Measurements from ENCODE around the gene FUT6.

FUT6 gene

DNA sequence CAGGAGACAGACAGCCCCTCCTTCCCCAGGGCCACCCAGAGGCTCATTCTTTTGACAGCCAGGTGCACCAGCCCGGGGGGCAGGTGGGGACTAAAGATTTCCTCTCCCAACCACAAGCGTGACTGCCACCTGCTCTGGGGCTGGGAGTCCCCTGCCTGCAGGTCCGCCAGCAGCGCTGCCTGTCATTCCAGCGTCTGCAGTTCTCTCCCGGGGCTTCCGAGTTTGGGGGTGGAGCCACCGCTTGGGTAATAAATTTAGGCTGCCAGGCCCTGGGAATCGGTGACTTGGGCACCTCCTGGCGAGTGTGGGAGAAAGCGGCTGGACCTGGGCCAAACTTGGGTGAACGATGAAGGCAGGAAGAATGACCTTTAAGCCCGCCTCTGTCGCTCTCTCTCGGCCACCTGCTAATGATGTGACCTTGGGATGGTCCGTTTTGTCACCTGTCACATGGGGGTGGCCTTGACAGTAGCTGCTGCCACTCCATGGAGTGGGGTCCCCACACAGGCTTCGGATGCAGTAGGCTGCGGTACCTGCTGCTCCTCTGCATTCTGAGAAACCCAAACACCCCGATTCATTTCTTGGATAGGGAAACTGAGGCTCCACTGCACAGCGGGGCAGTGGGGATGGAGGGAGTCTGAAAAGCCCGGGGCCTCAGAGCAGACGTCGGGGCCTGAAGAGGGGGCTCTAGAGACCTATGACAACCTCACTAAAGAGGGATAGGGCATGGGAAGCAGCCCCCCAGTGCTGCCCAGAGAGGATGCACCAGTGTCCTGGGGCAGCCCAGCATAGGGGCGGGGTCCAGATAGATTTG, 12.8 kb downstream of the FUT6 start:
- no peak for TF ChIP-seq CTCF (IDR thresholded peaks at IDR 0.05)
- Histone ChIP-seq H3K27me3 (peaks cover 3 to 79% of the 10 kb centered on the region in 2 donors), H3K27ac (no peak overlapping the region), H3K36me3 (no peaks in the 10 kb centered on the region), H3K9me3 (no peaks in the 10 kb centered on the region), H3K4me3 (no peak overlapping the region), H3K4me1 (peaks cover 0 to 30% (median 16%) of the 10 kb centered on the region in 4 donors)
- DNase-seq: no peak
- intact Hi-C loops (cut with DNase I; ENCODE audit: low total_unique reads): loop anchor here (5.0 kb wide), 1 partner anchor 1936 kb away; the partner anchor contains the start of gene CLEC4M

DNA sequence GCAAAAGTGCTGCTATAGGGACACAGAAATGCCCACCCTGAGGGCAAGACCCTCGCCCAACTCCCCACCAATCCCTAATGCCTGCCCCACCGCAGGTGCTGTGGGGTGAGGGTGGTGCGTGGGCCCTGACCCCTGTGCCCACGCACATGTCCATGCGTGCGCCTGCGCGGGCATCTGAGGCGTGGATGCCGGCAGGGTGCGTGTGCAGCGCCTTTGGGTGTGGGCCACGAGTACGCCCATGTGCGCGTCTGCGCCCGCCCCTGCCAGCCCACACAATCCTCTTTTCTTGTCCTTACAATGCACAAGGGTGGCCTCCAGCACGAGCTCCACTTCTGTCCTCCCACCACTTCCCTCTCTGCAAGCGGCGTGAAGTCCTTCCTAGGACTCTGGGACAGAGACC, 14.3 kb downstream of the FUT6 start:
- peaks cover 0 to 30% (median 16%) of the 10 kb centered on the region in 4 donors for H3K4me1 ChIP-seq
- H3K27ac ChIP-seq: no peak overlapping the region
- H3K27me3 ChIP-seq: peaks cover 3 to 74% of the 10 kb centered on the region in 2 donors
- H3K36me3 ChIP-seq: no peaks in the 10 kb centered on the region
- no peak overlapping the region for H3K4me3 ChIP-seq
- intact Hi-C loops (cut with DNase I; ENCODE audit: low total_unique reads): loop anchor here (5.0 kb wide), 1 partner anchor 1937 kb away; the partner anchor contains the start of gene CLEC4M
- no peak for DNase-seq
- H3K9me3 ChIP-seq: no peaks in the 10 kb centered on the region
- no peak for TF ChIP-seq CTCF (IDR thresholded peaks at IDR 0.05)

DNA sequence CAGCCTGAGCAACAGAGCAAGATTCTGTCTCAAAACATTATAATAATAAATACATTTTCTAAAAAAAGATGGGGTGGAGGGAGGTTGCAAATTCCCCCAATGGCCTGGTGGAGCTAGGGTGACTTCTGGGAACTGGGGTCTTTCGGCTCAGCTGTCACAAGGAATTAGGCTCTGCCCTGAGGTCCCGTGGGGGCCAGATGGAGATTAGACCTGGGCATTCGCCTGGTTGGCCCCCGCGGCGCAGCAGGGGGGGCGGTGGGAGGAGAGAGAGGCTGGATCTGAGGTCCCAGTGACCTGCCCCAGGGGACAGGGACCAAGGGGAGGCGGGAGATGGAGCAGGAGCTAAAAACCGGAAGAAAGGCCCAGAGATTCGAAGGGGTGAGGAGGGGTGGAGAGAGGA, 14.8 kb downstream of the FUT6 start:
- no peak overlapping the region for H3K27ac ChIP-seq
- no peak for DNase-seq
- H3K4me1 ChIP-seq: peaks cover 0 to 30% (median 16%) of the 10 kb centered on the region in 4 donors
- H3K36me3 ChIP-seq: no peaks in the 10 kb centered on the region
- no peaks in the 10 kb centered on the region for H3K9me3 ChIP-seq
- H3K4me3 ChIP-seq: no peak overlapping the region
- no peak for TF ChIP-seq CTCF (IDR thresholded peaks at IDR 0.05)
- peaks cover 3 to 69% of the 10 kb centered on the region in 2 donors for H3K27me3 ChIP-seq
- intact Hi-C loops (cut with DNase I; ENCODE audit: low total_unique reads): loop anchor here (5.0 kb wide), 1 partner anchor 1938 kb away; the partner anchor contains the start of gene CLEC4M

DNA sequence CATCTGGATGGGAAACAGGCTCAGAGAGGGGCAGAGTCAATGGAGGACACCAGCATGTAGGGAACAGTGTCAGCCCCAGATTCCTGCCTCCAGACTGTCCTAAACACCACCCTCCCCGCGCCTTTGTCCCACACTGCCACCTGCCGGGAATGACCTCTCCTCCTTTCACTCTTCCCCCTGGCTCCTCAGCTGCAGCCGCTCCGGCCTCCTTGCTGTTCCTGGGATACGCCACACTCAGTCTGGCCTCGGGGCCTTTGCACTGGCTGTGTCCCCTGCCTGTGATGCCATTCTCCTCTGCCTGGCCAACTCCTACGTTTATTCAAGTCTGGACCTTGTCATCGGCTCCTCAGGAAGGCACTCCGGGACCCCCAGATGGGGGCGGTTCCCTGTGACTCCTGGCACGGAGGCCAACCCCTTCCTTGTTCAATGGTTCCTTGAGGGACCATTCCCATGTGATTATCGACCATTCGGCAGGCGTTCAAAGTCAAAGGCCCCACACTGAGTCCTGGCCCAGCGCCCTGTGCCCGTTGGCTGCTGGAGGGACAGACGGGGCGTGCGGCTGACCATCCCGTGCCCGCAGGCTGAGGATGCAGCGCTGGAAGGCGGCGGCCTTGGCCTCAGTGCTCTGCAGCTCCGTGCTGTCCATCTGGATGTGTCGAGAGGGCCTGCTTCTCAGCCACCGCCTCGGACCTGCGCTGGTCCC, 15.8 kb downstream of the FUT6 start:
- no peak for DNase-seq
- Histone ChIP-seq H3K4me3 (no peak overlapping the region), H3K9me3 (no peaks in the 10 kb centered on the region), H3K4me1 (peaks cover 0 to 21% (median 9%) of the 10 kb centered on the region in 4 donors), H3K36me3 (no peaks in the 10 kb centered on the region), H3K27me3 (peaks cover 3 to 68% of the 10 kb centered on the region in 2 donors), H3K27ac (no peak overlapping the region)
- no peak for TF ChIP-seq CTCF (IDR thresholded peaks at IDR 0.05)
- intact Hi-C loops (cut with DNase I; ENCODE audit: low total_unique reads): no loop called here

DNA sequence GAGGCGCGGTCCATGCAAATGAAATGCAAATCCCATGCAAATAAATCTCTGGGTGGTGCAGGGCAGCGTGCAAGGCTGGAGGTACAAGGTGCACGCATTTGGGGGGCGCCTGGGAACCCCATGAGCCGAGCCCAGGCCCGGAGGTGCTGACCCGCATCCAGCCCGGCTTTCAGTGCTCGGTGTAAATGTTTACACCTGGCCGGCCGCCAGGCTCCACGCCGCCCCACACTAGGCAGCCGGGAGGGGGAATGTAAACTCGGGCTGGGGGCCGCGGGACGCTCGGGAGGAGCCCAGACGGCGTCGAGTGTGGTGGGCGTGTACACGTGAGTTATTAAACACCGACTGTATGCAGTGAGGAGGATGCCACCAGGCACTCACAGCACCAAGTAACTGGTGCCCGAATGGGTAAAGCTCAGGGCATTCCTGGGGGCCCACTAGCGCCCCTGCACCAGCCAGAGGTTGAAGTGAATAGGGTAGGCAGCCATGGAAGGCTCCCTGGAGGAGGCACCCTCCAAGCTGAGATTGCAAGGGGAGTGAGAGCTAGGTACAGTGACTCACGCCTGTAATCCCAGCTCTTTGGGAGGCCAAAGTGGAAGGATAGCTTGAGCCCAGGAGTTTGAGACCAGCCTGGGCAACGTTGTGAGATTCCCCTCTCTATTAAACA, 17.2 kb downstream of the FUT6 start:
- intact Hi-C loops (cut with DNase I; ENCODE audit: low total_unique reads): no loop called here
- DNase-seq: no peak
- no peak overlapping the region for H3K4me3 ChIP-seq

More for the DNA sequence above, 17.2 kb downstream of the FUT6 start:
- no peaks in the 10 kb centered on the region for H3K9me3 ChIP-seq
- TF ChIP-seq CTCF (IDR thresholded peaks at IDR 0.05): no peak
- no peak overlapping the region for H3K27ac ChIP-seq
- H3K36me3 ChIP-seq: no peaks in the 10 kb centered on the region
- peaks cover 0 to 12% (median 1%) of the 10 kb centered on the region in 4 donors for H3K4me1 ChIP-seq
- peaks cover 0 to 63% of the 10 kb centered on the region in 2 donors for H3K27me3 ChIP-seq
